Upper lobe of left lung (tissue), 4 donors: Measurements from ENCODE around the gene LRRC1.

ENCODE experiments used
- EP300 ChIP-seq, 4 donors: sonication (generic); formaldehyde crosslinking; IDR thresholded peaks; one replicate each; pipeline ENCODE4 v1.5.1; 2017; ENCODE audit warnings: antibody characterized with exemption in 4 of 4, control low read depth in 2 of 4
- POLR2A ChIP-seq, 4 donors: fragments of 450-650 bp; IDR thresholded peaks; one replicate each; pipeline ENCODE4 v1.5.1; 2016 to 2017; ENCODE audit warnings: antibody characterized with exemption in 4 of 4, mild to moderate bottlenecking in 2 of 4

DNA sequence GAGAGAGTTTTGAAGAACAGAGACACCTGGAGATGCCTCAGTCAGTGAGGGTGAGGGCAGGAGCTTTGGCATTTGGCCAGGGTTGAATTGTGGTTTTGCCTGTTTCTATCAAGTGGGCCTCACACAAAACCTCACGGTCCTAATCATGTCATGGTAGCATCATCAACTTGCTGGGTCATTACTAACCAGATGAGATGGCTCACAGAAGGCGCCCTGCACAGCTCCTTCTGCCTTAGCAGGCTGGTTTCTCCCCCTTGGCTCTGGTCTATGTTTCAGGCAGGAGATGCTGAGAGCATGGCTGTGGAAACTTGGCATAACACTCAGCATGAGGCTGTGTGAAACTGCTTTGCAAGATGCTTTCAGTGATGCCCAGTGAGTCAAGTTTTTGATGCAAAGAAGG, 99.3 kb downstream of the LRRC1 start:
- TF ChIP-seq POLR2A (IDR thresholded peaks at IDR 0.05) = no peak
- no peak for TF ChIP-seq EP300 (IDR thresholded peaks at IDR 0.05)
